ENCODE measurements around the gene SUCLG2.

Gene SUCLG2

GRCh38 chr3:67470207-67470606, 184.2 kb downstream of the SUCLG2 start:
- no peak for DNase-seq (ENCODE audit: insufficient read length, low spot score)

GRCh38 chr3:67468511-67468910, 185.9 kb downstream of the SUCLG2 start:
- FAIRE-seq: peak; percentile 4
- DNase-seq (ENCODE audit: insufficient read length, low spot score): no peak

More at GRCh38 chr3:67470207-67470606, 184.2 kb downstream of the SUCLG2 start:
- no peak for FAIRE-seq

GRCh38 chr3:67463656-67464055, 190.8 kb downstream of the SUCLG2 start:
- no peak for DNase-seq (ENCODE audit: insufficient read length, low spot score)
- no peak for FAIRE-seq

- FAIRE-seq: no peak
- no peak for DNase-seq (ENCODE audit: insufficient read length, low spot score)
Observed at GRCh38 chr3:67462187-67462586, 192.2 kb downstream of the SUCLG2 start.

GRCh38 chr3:67461667-67462142, 192.7 kb downstream of the SUCLG2 start:
- FAIRE-seq (no peak), DNase-seq (ENCODE audit: insufficient read length, low spot score) (peak; percentile 27)

- DNase-seq (ENCODE audit: insufficient read length, low spot score) (no peak), FAIRE-seq (no peak)
Observed at GRCh38 chr3:67460841-67461510, 193.4 kb downstream of the SUCLG2 start.

- FAIRE-seq (no peak), DNase-seq (ENCODE audit: insufficient read length, low spot score) (no peak)
Observed at GRCh38 chr3:67459796-67460195, 194.6 kb downstream of the SUCLG2 start.

- no peak for FAIRE-seq
- no peak for DNase-seq (ENCODE audit: insufficient read length, low spot score)
Observed at GRCh38 chr3:67458896-67459530, 195.4 kb downstream of the SUCLG2 start.

- FAIRE-seq: no peak
- no peak for DNase-seq (ENCODE audit: insufficient read length, low spot score)
Observed at GRCh38 chr3:67458408-67458807, 196.0 kb downstream of the SUCLG2 start.

GRCh38 chr3:67453628-67454027, 200.8 kb downstream of the SUCLG2 start:
- DNase-seq (ENCODE audit: insufficient read length, low spot score): no peak
- FAIRE-seq: no peak

GRCh38 chr3:67450153-67450552, 204.3 kb downstream of the SUCLG2 start:
- DNase-seq (ENCODE audit: insufficient read length, low spot score) (no peak), FAIRE-seq (no peak)

- FAIRE-seq (no peak), DNase-seq (ENCODE audit: insufficient read length, low spot score) (no peak)
Observed at GRCh38 chr3:67447393-67447792, 207.0 kb downstream of the SUCLG2 start.

- FAIRE-seq: no peak
Observed at GRCh38 chr3:67437789-67438188, 216.6 kb downstream of the SUCLG2 start.

GRCh38 chr3:67437090-67437489, 217.3 kb downstream of the SUCLG2 start:
- DNase-seq (ENCODE audit: insufficient read length, low spot score): no peak
- no peak for FAIRE-seq

More at GRCh38 chr3:67437789-67438188, 216.6 kb downstream of the SUCLG2 start:
- no peak for DNase-seq (ENCODE audit: insufficient read length, low spot score)

GRCh38 chr3:67433109-67433508, 221.3 kb downstream of the SUCLG2 start:
- DNase-seq (ENCODE audit: insufficient read length, low spot score) (no peak), FAIRE-seq (no peak)

GRCh38 chr3:67431887-67432286, 222.5 kb downstream of the SUCLG2 start:
- no peak for DNase-seq (ENCODE audit: insufficient read length, low spot score)
- no peak for FAIRE-seq

- no peak for FAIRE-seq
- no peak for DNase-seq (ENCODE audit: insufficient read length, low spot score)
Observed at GRCh38 chr3:67423722-67424121, 230.7 kb downstream of the SUCLG2 start.

GRCh38 chr3:67421912-67422311, 232.5 kb downstream of the SUCLG2 start:
- DNase-seq (ENCODE audit: insufficient read length, low spot score) (no peak), FAIRE-seq (no peak)

GRCh38 chr3:67419779-67420178, 234.6 kb downstream of the SUCLG2 start:
- FAIRE-seq (no peak), DNase-seq (ENCODE audit: insufficient read length, low spot score) (no peak)

- FAIRE-seq: no peak
- DNase-seq (ENCODE audit: insufficient read length, low spot score): no peak
Observed at GRCh38 chr3:67419218-67419529, 235.2 kb downstream of the SUCLG2 start.

- FAIRE-seq: no peak
- DNase-seq (ENCODE audit: insufficient read length, low spot score): no peak
Observed at GRCh38 chr3:67418426-67419217, 235.8 kb downstream of the SUCLG2 start.

- peak; percentile 0 for DNase-seq (ENCODE audit: insufficient read length, low spot score)
- no peak for FAIRE-seq
Observed at GRCh38 chr3:67416703-67417102, 237.7 kb downstream of the SUCLG2 start.

All from HTR-8/SVneo (cell line).